CD4-positive, alpha-beta T cell treated with Interleukin-15 for 1 hour (primary cell): Measurements from ENCODE around the gene ATAD1.
"Not testable (repeated sequence)": the region's sequence is repeated elsewhere in the genome, so short reads cannot be mapped to it uniquely, and the experiment has no call there.

Source experiments
- DNase-seq: peaks from one replicate; pipeline ENCODE4 v3.0.0-alpha.2; 2020

The ATAD1 gene

DNA sequence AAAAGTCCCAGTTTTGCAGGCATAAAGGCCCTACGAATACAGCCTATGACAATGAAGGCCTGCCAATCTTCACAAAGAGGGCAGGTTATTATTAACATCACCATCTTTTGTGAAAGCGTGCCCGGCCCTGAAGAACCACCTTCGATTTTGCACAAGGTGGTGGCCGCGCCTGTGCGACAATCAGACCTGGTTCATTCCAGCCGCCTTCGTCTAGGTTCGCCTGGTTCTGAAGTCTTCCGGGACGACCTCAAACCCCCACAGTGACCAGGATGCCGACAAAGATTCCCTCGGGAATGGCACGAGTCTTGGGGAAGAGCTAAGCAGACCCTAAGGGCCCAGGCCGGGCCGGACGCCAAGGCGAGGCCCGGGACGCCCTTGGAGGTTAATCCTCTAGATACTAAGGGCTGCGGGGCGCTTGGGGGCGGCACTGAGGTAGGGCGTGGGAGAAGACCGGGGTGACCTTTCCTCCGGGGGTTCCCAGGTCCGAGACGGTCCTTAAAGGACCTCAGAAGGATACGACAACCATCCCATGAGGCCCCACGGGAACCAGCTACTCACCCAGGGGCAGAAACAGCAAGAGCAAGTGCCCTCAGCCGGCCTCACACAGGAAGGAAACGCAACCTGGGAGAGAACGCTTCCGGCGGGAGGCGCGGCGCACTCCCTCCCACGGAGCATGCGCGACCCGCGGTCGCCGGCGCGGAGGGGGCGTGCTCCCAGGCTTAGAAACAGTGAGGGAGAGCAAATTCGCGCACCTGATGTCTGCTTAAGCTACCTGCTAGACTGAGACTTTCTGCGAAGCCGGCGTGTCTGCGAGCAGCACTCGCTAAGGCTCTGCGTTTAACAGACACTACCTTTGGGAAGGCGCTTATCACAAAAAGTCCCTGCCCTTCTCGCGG, at the start of gene ATAD1:
ATAD1 (minus strand) TSS at position 618 of the 896 bp plus-strand sequence. CDS start 3,627 bp downstream, outside the sequence.
- DNase-seq = peak; percentile 90

- DNase-seq = no peak
Observed at GRCh38 chr10:87867453-87867852, 49.4 kb upstream of the ATAD1 start.

- DNase-seq = no peak
Observed at GRCh38 chr10:87866412-87866974, 48.5 kb upstream of the ATAD1 start.

DNA sequence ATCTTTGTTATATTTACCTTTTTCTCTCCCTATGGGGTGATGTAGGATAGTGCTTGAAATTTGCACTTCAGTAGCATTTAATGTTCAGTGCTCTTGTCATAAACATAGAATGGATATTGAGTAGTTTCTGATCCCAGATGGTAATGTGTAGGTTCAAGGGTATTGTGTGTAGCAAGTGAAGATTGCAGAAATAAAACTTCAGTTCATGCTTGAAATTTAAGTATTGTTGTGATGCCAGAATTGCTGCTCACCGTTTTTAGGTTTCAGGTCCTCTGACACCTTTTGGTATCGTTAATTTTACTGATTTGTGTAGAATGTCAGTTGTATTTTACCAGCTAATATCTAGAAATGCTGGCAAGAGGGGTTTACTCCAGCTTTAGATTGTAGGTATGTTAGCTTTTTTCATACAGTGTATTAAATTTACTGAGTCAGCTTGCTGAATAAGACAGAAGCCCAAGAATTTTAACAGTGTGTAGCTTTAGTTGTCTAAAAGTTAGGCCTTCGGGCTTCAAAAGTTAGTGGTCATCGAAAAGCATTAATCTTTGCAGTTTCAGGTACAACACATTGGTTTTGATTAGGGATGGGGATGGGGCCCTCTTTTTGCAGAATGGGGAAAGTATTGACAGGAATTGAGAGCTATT, 47.3 kb upstream of the ATAD1 start:
- DNase-seq = no peak

- no peak for DNase-seq
Observed at GRCh38 chr10:87864496-87865059, 46.6 kb upstream of the ATAD1 start.

- peak; percentile 18 for DNase-seq
Observed at GRCh38 chr10:87863951-87864495, 46.0 kb upstream of the ATAD1 start.

GRCh38 chr10:87863053-87863943, 45.3 kb upstream of the ATAD1 start, which contains the start of the genes KLLN and PTEN:
Gene KLLN, minus strand, starts transcription at chr10:87863533. Its CDS starts 1,046 bp downstream, at chr10:87862487.
Gene PTEN, plus strand, starts transcription at chr10:87863625. Its CDS starts 845 bp downstream, at chr10:87864470.
- DNase-seq = peak; percentile 83

DNA sequence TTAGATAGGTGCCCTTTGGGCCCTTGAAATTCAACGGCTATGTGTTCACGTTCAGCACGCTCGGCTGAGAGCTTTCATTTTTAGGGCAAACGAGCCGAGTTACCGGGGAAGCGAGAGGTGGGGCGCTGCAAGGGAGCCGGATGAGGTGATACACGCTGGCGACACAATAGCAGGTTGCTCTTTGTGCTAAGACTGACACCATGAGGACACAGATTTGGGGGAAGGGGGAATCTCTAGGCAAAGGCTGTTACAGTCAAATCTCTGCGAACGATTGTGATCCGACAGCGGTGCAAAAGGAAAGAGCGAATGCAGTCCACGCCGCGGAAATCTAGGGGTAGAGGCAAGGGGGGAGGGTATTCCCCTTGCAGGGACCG, 44.6 kb upstream of the ATAD1 start:
- DNase-seq = peak; percentile 74

GRCh38 chr10:87861953-87862678, 44.1 kb upstream of the ATAD1 start:
- DNase-seq = peak; percentile 95

DNA sequence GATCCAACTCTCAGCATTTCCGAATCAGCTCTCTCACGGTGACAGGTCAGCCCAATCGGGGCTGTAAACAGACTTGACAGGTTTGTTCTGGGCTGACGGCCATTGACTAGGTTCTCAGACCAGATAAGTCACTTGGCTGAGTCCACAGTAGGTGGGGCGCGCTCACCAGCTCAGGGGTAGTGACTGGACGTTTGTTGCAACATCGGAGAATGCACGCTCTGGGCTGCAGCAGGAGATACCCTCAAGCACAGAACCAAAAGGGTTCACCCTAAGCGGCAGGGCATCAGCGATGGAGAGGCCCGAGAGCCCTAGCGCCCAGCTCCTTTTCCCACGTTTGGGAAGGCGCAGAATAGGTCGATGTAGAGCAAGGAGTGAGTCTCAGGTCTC, 43.5 kb upstream of the ATAD1 start:
- peak; percentile 68 for DNase-seq

- DNase-seq = no peak
Observed at GRCh38 chr10:87860816-87861403, 42.9 kb upstream of the ATAD1 start.

DNA sequence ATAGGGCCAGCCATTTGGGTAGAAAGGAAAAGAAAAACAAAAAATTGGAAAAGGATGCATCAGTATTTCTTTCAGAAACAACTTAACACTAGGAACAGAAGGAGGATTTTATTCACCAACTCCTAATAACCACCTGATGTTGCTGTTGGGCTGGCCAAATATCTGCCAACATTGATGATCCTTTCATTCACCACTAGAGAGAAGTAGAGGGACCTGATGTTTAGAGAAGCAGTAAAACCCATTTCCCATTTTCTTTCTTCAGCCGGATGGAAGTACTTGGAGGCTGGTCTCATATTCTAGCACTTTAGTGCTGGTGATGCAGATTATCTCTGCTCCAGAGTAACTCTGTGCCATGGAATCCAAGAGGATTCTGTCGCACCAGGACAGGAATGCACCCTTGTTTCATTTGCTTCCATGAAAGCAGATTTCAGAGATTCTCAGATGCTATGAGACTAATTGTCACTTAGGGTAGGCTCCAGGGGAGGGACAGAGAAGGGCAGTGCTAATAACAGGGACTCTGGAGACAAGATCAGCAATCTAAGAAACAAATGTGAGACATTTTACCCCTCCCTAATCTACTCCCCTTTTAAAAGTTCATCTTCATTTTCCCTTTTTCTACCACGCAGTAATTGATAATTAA, 42.2 kb upstream of the ATAD1 start:
- DNase-seq = peak; percentile 47

DNA sequence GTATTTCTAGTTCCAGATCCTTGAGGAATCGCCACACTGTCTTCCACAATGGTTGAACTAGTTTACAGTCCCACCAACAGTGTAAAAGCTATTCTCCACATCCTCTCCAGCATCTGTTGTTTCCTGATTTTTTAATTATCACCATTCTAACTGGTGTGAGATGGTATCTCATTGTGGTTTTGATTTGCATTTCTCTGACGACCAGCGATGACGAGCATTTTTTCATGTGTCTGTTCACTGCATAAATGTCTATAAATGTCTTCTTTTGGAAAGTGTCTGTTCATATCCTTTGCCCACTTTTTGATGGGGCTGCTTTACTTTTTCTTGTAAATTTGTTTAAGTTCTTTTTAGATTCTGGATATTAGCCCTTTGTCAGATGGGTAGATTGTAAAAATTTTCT, 37.6 kb upstream of the ATAD1 start:
- DNase-seq = not testable (repeated sequence)

GRCh38 chr10:87855247-87855646, 37.2 kb upstream of the ATAD1 start:
- not testable (repeated sequence) for DNase-seq

DNA sequence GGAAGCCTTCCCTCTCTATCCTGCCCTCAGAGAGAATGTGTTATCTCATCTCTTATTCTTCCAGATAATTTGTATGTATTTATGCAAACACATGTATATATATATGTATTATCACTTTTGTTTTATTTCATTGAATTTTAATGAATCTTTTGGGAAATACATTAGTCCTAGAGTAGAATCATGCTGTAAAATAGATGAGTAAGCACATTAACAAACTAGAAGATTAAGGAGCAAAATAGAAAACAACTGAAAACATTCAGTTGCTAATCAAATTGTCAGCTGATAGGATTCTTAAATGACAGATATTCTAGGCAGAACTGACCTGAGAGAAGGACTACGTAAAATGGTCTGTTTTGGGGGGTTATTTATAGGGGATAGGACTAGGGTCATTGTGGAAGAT, 34.1 kb upstream of the ATAD1 start:
- no peak for DNase-seq

DNA sequence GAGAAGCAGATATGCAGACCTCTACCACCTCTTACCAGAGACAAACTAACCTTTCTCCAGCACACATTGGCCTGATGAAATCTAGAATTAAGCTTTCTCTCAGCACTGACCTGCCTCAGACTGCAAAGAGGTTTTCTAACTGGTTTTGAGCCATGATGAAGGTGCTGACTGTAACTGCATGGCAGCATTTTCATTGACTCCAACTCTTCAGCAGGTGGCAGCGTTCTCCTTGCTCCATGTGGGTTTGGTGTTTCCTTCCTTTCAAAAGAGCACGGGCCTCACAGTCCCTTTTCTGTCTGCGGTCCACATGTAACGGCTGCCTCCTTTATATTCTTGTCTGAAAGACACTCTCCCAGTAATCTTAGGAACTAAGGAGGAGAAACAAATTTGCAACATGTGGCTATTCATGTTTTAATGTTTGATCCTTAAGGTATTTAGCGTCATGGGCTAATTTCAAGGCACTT, 32.7 kb upstream of the ATAD1 start:
- peak; percentile 56 for DNase-seq

DNA sequence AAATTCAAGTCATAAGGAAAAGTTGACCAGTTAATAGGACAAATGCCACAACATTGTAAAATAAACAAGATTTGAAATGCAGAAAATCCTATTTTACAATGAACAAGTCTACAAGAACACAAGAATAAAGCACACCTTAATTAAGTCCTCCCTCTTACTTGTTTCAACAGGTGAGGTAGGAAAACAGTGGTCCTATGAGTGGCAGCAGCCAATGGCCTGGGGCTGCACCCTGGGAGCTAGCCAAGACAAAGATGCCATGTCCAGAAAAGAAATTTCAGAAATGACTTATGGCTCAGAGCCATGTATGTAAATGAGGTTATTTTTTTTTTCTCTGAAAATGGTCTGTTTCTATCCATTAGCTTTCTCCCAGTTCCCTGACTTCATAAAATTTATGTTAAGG, 31.0 kb upstream of the ATAD1 start:
- no peak for DNase-seq

DNA sequence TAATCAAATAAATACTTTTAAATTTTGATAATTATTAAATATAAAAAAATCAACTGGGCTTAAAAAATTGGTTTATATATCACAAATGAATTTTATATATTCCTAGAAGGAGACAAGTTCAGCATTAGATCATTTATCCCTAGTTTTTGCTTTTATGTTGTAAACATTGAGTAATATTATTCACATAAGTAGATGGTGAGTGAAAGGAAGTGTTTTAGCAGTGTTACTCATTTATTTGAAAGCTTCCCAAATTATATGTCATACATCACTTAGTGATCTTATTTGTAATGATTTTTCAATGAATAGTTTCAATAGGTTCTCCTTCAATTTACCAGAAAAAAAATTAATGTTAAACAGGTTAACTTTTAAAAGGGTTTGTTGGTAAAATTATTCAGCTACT, 29.5 kb upstream of the ATAD1 start:
- no peak for DNase-seq

GRCh38 chr10:87846711-87847110, 28.7 kb upstream of the ATAD1 start:
- DNase-seq = not testable (repeated sequence)

- DNase-seq = no peak
Observed at GRCh38 chr10:87846023-87846422, 28.0 kb upstream of the ATAD1 start.
